DOHH2 (cell line): ENCODE data around the gene CWC15.

Experiments used
- H3F3A ChIP-seq: fragments of 200-600 bp; sonication (generic), shearing (Covaris generic); 2 replicates; pipeline ENCODE4 v1.6.0; 2016; ENCODE audit warnings: antibody characterized with exemption, mild to moderate bottlenecking; ENCODE audit not compliant: control insufficient read depth, insufficient read depth
- H3K27ac ChIP-seq: fragments of 200-600 bp; sonication (generic); 2 replicates; pipeline ENCODE4 v1.5.1; 2014; ENCODE audit warnings: low read depth, mild to moderate bottlenecking, low read length, moderate library complexity
- H3K27me3 ChIP-seq: fragments of 200-600 bp; sonication (generic); 2 replicates; pipeline ENCODE4 v1.6.1; 2014; ENCODE audit warnings: mild to moderate bottlenecking, low read length, mixed read lengths; ENCODE audit not compliant: control insufficient read depth
- H3K36me3 ChIP-seq: fragments of 200-600 bp; sonication (generic); 2 replicates; pipeline ENCODE4 v1.6.1; 2014; ENCODE audit warnings: mild to moderate bottlenecking, low read length, moderate library complexity, mixed read lengths; ENCODE audit not compliant: control insufficient read depth
- H3K4me1 ChIP-seq: fragments of 200-600 bp; sonication (generic); 2 replicates; pipeline ENCODE4 v1.6.1; 2014; ENCODE audit warnings: mild to moderate bottlenecking, low read length, mixed read lengths; ENCODE audit not compliant: control insufficient read depth
- H3K4me2 ChIP-seq: fragments of 200-600 bp; sonication (generic); 2 replicates; pipeline ENCODE4 v1.6.0; 2014; ENCODE audit warnings: mild to moderate bottlenecking, low read length, moderate library complexity
- H3K4me3 ChIP-seq: fragments of 200-600 bp; sonication (generic); 2 replicates; pipeline ENCODE4 v1.5.1; 2014; ENCODE audit warnings: mild to moderate bottlenecking, low read length, mixed read lengths
- H3K79me2 ChIP-seq: fragments of 200-600 bp; sonication (generic); 2 replicates; pipeline ENCODE4 v1.6.1; 2014; ENCODE audit warnings: mild to moderate bottlenecking, low read length, mixed read lengths; ENCODE audit not compliant: control insufficient read depth
- H3K9me2 ChIP-seq: fragments of 200-600 bp; sonication (generic); replicated peaks from 2 replicates; pipeline ENCODE4 v1.6.1; 2014; ENCODE audit warnings: mild to moderate bottlenecking, low read length, mixed read lengths; ENCODE audit not compliant: control insufficient read depth
- H3K9me3 ChIP-seq: fragments of 200-600 bp; sonication (generic); 2 replicates; pipeline ENCODE4 v1.6.1; 2014; ENCODE audit warnings: antibody characterized with exemption, low read length, mixed read lengths; ENCODE audit not compliant: control insufficient read depth, insufficient read depth
- H4K20me1 ChIP-seq: fragments of 200-600 bp; sonication (generic); 2 replicates; pipeline ENCODE4 v1.6.0; 2014; ENCODE audit warnings: low read depth, mild to moderate bottlenecking, antibody characterized with exemption, low read length, moderate library complexity; ENCODE audit not compliant: control insufficient read depth, insufficient read depth
- CTCF ChIP-seq: fragments of 200-600 bp; sonication (generic); IDR thresholded peaks from one replicate; pipeline ENCODE4 v1.5.1; 2014; ENCODE audit warnings: antibody characterized with exemption, mild to moderate bottlenecking, low read depth, low read length; ENCODE audit not compliant: poor library complexity, severe bottlenecking
- EZH2phosphoT487 ChIP-seq: fragments of 200-600 bp; sonication (generic); IDR thresholded peaks from 2 replicates; pipeline ENCODE4 v1.6.1; 2017; ENCODE audit warnings: borderline replicate concordance, mild to moderate bottlenecking, antibody characterized with exemption, low read length, moderate library complexity, mixed read lengths

The CWC15 gene

GRCh38 chr11:94958121-94958696, 15.1 kb downstream of the CWC15 start:
- Histone ChIP-seq H3K27ac (no peak overlapping the region), H3F3A (peaks cover 4% of the 10 kb centered on the region; the same call in 1 of the 2 replicates), H3K4me3 (no peak overlapping the region), H3K9me2 (no peaks in the 10 kb centered on the region), H3K27me3 (no peaks in the 10 kb centered on the region), H3K9me3 (no peaks in the 10 kb centered on the region), H3K4me2 (no peak overlapping the region), H3K79me2 (no peaks in the 10 kb centered on the region), H4K20me1 (no peaks in the 10 kb centered on the region), H3K4me1 (no peaks in the 10 kb centered on the region), H3K36me3 (peaks cover 32% of the 10 kb centered on the region)
- no peak for TF ChIP-seq EZH2phosphoT487
- no peak for TF ChIP-seq CTCF

GRCh38 chr11:94956963-94957362, 16.4 kb downstream of the CWC15 start:
- TF ChIP-seq CTCF (no peak), EZH2phosphoT487 (no peak)
- H3K4me3 ChIP-seq, result no peak overlapping the region
- H3K36me3 ChIP-seq, result peaks cover 20% of the 10 kb centered on the region
- H3F3A ChIP-seq, result peaks cover 4% of the 10 kb centered on the region; the same call in 1 of the 2 replicates
- H3K79me2 ChIP-seq, result no peaks in the 10 kb centered on the region
- H3K4me2 ChIP-seq, result no peak overlapping the region
- H3K27ac ChIP-seq, result no peak overlapping the region
- H4K20me1 ChIP-seq, result no peaks in the 10 kb centered on the region
- no peaks in the 10 kb centered on the region for H3K4me1 ChIP-seq
- no peaks in the 10 kb centered on the region for H3K9me3 ChIP-seq
- no peaks in the 10 kb centered on the region for H3K27me3 ChIP-seq
- no peaks in the 10 kb centered on the region for H3K9me2 ChIP-seq

GRCh38 chr11:94954753-94955152, 18.6 kb downstream of the CWC15 start:
- Histone ChIP-seq H3K9me2 (no peaks in the 10 kb centered on the region), H3K79me2 (no peaks in the 10 kb centered on the region), H3K27ac (no peak overlapping the region), H4K20me1 (no peaks in the 10 kb centered on the region), H3K4me3 (no peak overlapping the region), H3K4me1 (no peaks in the 10 kb centered on the region), H3F3A (no peaks in the 10 kb centered on the region), H3K27me3 (no peaks in the 10 kb centered on the region), H3K9me3 (no peaks in the 10 kb centered on the region), H3K36me3 (peaks cover 3% of the 10 kb centered on the region), H3K4me2 (no peak overlapping the region)
- TF ChIP-seq CTCF (no peak), EZH2phosphoT487 (no peak)
